Sciatic nerve (tissue), 2 donors: Measurements from ENCODE around the gene HSPA4L. TPM values are rescaled to one million over a fixed set of nuclear protein-coding genes. Genes with fewer than 3 reads are reported as not detected.
A peak's percentile ranks its signal among the peaks of the same experiment; 100 is the strongest.

ENCODE experiments used
- ATAC-seq: fragments of 200-7000 bp; cut with Tn5 transposase; one replicate; pipeline ENCODE4 v1.9.1; 2020; ENCODE audit warnings: mild to moderate bottlenecking, moderate library complexity
- DNase-seq: peaks from one replicate; pipeline ENCODE4 v3.0.0-alpha.2; 2020; ENCODE audit warnings: low spot score
- intact Hi-C: fragments of 100-400 bp; cut with DNase I; formaldehyde crosslinking; loops from one replicate; pipeline ENCODE4 v1.14.2; 2022
- total RNA-seq: library from RNA; stranded (reverse); fragmentation: NEBNext Ultra II Directional; extraction: Animal tissue kit (Norgen Biotek cat#: 25700); gene quantifications from one replicate; pipeline ENCODE4 v1.2.1, GENCODE V29; 2021
- donor health status: DM: no; HTN: no; CAD: no.
- donor health status: DM: no; HTN: no; CAD: no.

HSPA4L gene
- 12.6 TPM for total RNA-seq

- peak; percentile 80 for DNase-seq
- intact Hi-C loops, result no loop called here
Observed at GRCh38 chr4:127782275-127783025, at the start of gene HSPA4L. HSPA4L (plus strand) TSS chr4:127782322; CDS start chr4:127782551, 229 bp downstream.

GRCh38 chr4:127732623-127733328, 49.3 kb upstream of the HSPA4L start:
- DNase-seq, result no peak
- peak; percentile 55 for ATAC-seq
- intact Hi-C loops, result no loop called here

More at GRCh38 chr4:127782275-127783025, at the start of gene HSPA4L:
- peak; percentile 96 for ATAC-seq

DNA sequence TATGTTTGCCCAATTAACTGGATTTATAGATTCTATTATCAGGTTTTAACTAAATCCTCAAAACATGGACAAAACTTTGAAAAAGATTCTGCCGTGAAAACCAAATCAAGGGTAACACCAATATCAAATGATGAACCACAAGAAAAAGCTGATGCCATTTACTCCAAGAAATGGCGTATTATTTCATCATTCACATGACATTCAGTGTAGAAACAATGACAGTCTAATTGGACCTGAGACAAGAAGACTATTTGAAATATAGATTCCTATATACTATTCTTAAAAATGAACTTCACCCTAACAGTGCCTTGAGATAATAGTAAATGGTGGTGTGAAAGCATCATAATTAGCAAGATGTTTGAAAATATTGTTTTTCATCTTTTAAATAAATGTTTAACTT, 47.1 kb upstream of the HSPA4L start:
- DNase-seq (no peak), ATAC-seq (no peak)
- intact Hi-C loops, result no loop called here

DNA sequence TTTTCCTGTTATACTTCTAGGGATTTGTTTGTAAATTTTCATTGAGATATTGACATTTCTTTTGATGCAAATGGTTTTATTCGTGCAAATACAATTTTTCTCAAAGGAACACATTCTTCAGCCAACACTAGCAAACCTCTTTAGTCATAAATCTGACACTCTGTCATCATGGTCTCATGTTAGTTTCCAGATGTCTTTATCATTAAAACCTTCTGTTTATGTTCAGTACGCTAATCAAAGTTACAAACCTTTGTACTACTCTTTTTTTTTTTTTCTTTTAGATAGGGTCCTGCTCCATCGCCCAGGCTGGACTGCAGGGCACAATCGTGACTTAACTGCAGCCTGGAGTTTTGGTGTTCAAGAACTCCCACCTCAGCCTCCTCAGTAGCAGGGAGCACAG, 44.8 kb upstream of the HSPA4L start:
- no peak for ATAC-seq
- no peak for DNase-seq
- intact Hi-C loops, result no loop called here

DNA sequence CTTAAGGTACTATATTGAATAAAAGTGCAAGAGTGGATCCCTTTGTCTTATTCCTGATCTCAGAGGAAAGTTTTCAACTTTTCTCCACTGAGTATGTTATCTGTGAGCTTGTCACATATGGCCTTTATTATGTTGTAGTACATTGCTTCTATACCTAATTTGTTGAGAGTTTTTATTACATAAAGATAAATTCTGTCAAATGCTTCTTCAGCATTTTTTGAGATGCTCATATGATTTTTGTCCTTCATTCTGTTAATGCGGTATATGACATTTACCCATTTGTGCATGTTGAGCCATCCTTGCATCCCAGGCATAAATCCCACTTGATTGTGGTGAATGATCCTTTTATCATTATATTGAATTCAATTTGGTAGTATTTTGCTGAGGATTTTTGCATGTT, 40.9 kb upstream of the HSPA4L start:
- no peak for ATAC-seq
- DNase-seq, result no peak
- intact Hi-C loops, result no loop called here

DNA sequence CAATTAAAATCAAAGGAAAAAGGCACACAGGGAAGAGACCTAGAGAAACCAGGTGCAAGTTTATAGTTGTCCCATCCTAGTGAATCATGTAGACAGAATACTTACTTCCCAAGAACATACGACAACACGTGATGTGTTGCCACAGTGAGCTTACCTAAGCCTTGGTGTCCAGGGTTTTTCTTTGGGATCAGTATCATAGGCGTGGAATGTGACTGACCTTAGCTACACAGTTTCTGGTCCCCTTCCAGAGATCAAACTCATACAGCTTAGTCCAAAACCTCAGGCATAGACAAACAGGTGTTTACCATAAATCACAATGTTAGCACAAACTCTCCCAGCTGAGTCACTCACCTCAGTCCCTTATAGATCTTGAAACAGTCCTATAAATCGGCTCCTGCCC, 34.2 kb upstream of the HSPA4L start:
- ATAC-seq (no peak), DNase-seq (no peak)
- intact Hi-C loops, result no loop called here

- intact Hi-C loops, result no loop called here
- ATAC-seq, result no peak
- DNase-seq, result no peak
Observed at GRCh38 chr4:127748957-127749356, 33.2 kb upstream of the HSPA4L start.

GRCh38 chr4:127756906-127757305, 25.2 kb upstream of the HSPA4L start:
- DNase-seq (no peak), ATAC-seq (no peak)
- intact Hi-C loops, result no loop called here

DNA sequence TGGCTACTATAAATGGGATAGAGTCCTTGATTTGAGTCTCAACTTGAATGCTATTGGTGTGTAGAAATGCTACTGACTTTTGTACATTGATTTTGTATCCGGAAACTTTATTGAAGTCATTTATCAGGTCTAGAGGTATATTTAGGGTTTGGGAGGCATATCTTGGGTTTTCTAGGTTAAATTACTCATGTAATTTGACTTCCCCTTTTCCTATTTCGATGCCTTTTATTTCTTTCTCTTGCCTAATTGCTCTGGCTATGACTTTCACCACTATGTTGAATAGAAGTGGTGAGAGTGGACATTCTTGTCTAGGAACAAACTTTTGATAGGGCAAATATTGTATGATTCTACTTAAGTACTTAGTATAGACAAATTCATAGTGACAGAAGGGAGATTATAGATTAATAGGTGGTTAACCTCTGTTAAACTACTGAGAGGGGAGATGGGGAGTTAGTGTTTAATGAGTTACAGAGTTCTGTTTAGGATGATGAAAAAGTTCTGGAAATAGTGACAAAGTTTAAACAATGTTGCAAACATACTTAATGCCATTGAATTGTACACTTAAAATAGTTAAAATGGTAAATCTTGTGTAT, 22.8 kb upstream of the HSPA4L start:
- intact Hi-C loops, result no loop called here
- ATAC-seq (no peak), DNase-seq (no peak)

DNA sequence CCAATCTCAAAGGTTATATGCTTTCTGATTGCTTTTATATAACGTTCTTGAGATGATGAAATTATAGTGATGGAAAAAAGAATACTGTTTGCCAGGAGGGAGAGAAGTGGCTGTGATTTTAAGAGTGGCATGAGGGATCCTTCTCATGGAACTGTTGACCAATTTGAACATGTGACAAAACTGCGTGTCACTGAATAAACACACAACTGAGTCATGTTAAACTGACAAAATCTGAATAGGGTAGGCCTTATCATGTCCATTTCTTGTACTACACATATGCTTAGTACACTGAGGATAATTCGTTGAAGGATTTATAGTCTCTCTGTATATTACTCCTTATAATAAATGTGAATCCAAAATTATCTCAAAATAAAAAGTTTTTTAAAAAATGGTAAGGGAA, 22.2 kb upstream of the HSPA4L start:
- no peak for ATAC-seq
- intact Hi-C loops, result no loop called here
- DNase-seq, result no peak

- ATAC-seq, result no peak
- intact Hi-C loops, result no loop called here
- DNase-seq, result no peak
Observed at GRCh38 chr4:127771535-127772275, 10.4 kb upstream of the HSPA4L start.

DNA sequence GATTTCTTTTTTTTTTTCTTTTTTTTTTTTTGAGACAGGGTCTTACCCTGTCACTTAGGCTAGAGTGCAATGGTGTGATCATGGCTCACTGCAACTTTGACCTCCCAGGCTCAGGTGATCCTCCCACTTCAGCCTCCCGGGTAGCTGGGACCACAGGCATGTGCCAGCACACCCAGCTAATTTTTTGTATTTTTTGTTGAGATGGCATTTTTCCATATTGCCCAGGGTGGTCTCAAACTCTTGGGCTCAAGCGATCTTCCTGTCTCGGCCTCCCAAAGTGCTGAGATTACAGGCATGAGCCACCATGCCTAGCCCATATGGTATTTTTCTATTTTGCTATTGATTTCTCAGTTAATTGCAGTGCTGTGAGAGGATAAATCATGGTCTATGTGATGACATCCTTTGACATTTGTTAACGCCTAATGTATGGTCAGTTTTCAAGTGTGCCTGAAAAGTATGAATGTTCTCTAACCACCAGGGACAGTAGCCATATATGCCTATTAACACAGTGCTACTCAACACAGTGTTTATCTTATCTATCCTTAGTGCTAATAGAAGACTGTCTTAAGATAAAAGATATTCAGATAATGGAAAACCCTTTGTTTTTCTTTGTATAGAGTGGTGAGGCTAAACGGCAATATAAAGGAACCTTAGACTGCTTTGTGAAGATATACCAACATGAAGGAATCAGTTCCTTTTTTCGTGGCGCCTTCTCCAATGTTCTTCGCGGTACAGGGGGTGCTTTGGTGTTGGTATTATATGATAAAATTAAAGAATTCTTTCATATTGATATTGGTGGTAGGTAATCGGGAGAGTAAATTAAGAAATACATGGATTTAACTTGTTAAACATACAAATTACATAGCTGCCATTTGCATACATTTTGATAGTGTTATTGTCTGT, 9.1 kb upstream of the HSPA4L start:
- intact Hi-C loops, result no loop called here
- no peak for ATAC-seq

GRCh38 chr4:127775843-127776242, 6.3 kb upstream of the HSPA4L start:
- no peak for ATAC-seq
- intact Hi-C loops, result no loop called here
- DNase-seq, result no peak

More for the DNA sequence above, 9.1 kb upstream of the HSPA4L start:
- DNase-seq, result no peak

DNA sequence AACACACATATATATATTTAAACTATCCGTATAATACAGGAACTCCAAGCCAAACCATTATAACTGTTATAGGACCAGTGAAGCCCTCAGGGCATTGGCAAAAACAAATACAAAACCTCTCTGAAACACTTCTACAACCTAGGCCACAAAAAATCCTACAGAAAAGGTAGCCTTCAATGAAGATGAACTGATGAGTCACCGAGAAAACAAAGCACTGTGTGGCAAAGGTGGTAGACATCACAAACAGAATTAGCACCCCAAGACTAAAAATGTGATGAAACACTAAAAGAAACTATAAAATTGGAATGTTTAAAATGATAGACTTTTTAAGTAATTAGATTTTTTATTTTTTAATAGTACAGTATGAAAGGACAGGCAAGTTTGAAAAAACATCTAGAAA, 5.5 kb upstream of the HSPA4L start:
- no peak for DNase-seq
- ATAC-seq, result no peak
- intact Hi-C loops, result no loop called here

GRCh38 chr4:127777487-127777886, 4.6 kb upstream of the HSPA4L start:
- no peak for ATAC-seq
- intact Hi-C loops, result no loop called here
- DNase-seq, result no peak

DNA sequence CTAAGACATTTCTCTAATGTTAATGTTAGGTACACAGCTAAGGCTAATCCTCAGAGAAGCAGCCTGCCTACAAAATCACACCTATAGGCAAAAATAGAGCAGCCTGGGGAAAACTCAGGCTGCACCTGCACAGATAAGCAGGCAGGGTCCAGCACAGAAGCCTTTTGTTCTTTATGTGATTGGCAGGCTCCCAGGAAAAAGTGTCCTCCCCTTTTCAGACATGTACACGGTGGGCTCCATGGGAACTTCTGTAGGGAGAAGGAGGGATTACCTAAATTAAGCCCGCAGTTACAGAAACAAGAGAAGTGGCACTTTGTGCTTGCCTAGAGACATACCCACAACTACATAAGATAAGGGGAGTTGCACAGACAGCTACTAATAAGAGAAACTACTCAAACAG, 4.0 kb upstream of the HSPA4L start:
- DNase-seq (no peak), ATAC-seq (no peak)
- intact Hi-C loops, result no loop called here

GRCh38 chr4:127780598-127780997, 1.5 kb upstream of the HSPA4L start:
- intact Hi-C loops, result no loop called here
- no peak for ATAC-seq

GRCh38 chr4:127781300-127782024, 660 bp upstream of the HSPA4L start:
- ATAC-seq, result peak; percentile 76
- DNase-seq, result peak; percentile 56
- intact Hi-C loops, result no loop called here

More at GRCh38 chr4:127780598-127780997, 1.5 kb upstream of the HSPA4L start:
- DNase-seq, result no peak
